ENCODE measurements around the gene PRKCE. TPM values are rescaled to one million over a fixed set of nuclear protein-coding genes. Genes with fewer than 3 reads are reported as not detected.
"Not testable (repeated sequence)": the region's sequence is repeated elsewhere in the genome, so short reads cannot be mapped to it uniquely, and the experiment has no call there.

Gene PRKCE
- total RNA-seq, 4 donors from 2014 or later, result 20.0 to 29.7 (median 25.2) TPM

GRCh38 chr2:45889620-45890370 lies 238.3 kb downstream of the PRKCE start:
- Histone ChIP-seq H3K27ac (peak overlapping the region in 2 of 4 donors; percentile 17 to 53), H3K4me1 (peaks cover 0 to 42% (median 5%) of the 10 kb centered on the region in 4 donors), H3K9me3 (no peaks in the 10 kb centered on the region), H3K36me3 (no peaks in the 10 kb centered on the region), H3K27me3 (no peaks in the 10 kb centered on the region), H3K4me3 (no peak overlapping the region)
- TF ChIP-seq, protein P1, sequence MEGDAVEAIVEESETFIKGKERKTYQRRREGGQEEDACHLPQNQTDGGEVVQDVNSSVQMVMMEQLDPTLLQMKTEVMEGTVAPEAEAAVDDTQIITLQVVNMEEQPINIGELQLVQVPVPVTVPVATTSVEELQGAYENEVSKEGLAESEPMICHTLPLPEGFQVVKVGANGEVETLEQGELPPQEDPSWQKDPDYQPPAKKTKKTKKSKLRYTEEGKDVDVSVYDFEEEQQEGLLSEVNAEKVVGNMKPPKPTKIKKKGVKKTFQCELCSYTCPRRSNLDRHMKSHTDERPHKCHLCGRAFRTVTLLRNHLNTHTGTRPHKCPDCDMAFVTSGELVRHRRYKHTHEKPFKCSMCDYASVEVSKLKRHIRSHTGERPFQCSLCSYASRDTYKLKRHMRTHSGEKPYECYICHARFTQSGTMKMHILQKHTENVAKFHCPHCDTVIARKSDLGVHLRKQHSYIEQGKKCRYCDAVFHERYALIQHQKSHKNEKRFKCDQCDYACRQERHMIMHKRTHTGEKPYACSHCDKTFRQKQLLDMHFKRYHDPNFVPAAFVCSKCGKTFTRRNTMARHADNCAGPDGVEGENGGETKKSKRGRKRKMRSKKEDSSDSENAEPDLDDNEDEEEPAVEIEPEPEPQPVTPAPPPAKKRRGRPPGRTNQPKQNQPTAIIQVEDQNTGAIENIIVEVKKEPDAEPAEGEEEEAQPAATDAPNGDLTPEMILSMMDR (IDR thresholded peaks at IDR 0.05), result no peak
- no peak for TF ChIP-seq POLR2A (IDR thresholded peaks at IDR 0.05)
- no peak for DNase-seq

DNA sequence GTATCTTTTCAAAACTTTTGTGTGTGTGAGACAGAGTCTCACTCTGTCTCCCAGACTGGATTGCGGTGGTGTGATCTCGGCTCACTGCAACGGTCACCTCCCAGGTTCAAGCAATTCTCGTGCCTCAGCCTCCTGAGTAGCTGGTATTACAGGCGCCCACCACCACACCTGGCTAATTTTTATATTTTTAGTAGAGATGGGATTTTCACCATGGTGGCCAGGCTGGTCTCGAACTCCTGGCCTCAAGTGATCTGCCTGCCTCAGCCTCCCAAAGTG lies 238.8 kb downstream of the PRKCE start:
- H3K4me3 ChIP-seq, H3K36me3 ChIP-seq, DNase-seq, H3K9me3 ChIP-seq, H3K27me3 ChIP-seq: not testable (repeated sequence)
- peaks cover 0 to 42% (median 5%) of the 10 kb centered on the region in 4 donors for H3K4me1 ChIP-seq
- peak overlapping the region; percentile 12 to 36 (median 17) for H3K27ac ChIP-seq

DNA sequence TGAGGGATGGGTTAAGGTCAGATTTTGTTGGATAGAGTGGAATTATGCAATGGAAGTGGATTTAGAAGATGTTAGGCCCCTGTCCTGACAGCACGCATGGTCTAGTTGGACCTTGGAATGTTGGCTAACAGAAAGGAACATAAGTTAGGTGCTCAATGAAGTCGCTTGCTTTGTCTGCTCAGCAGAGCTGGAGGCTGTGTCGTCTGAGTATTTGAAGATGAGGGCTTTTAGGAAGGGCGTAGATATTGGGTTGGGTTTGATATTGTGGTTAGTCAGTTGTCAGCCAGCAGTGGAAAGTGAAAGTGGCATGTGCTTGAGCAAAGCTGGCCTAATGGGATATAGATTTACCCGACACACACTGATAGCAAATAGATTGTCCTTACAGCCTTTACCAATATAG lies 239.3 kb downstream of the PRKCE start:
- H3K27ac ChIP-seq, result peak overlapping the region in 3 of 4 donors; percentile 12 to 36 (median 17)
- H3K9me3 ChIP-seq, result no peaks in the 10 kb centered on the region
- no peak overlapping the region for H3K4me3 ChIP-seq
- TF ChIP-seq, protein P1 (IDR thresholded peaks at IDR 0.05), result no peak
- no peak for TF ChIP-seq POLR2A (IDR thresholded peaks at IDR 0.05)
- DNase-seq, result peak in 1 of 3 donors; percentile 39
- peaks cover 0 to 39% (median 5%) of the 10 kb centered on the region in 4 donors for H3K4me1 ChIP-seq
- no peaks in the 10 kb centered on the region for H3K27me3 ChIP-seq
- no peaks in the 10 kb centered on the region for H3K36me3 ChIP-seq

- no peak for DNase-seq
- H3K27me3 ChIP-seq, result no peaks in the 10 kb centered on the region
- TF ChIP-seq, protein P1 (IDR thresholded peaks at IDR 0.05), result no peak
- TF ChIP-seq POLR2A (IDR thresholded peaks at IDR 0.05), result no peak
- no peak overlapping the region for H3K27ac ChIP-seq
- H3K4me3 ChIP-seq, result no peak overlapping the region
- no peaks in the 10 kb centered on the region for H3K36me3 ChIP-seq
- H3K4me1 ChIP-seq, result peaks cover 0 to 34% (median 5%) of the 10 kb centered on the region in 4 donors
- no peaks in the 10 kb centered on the region for H3K9me3 ChIP-seq
Observed at GRCh38 chr2:45891719-45892424, 240.4 kb downstream of the PRKCE start.

DNA sequence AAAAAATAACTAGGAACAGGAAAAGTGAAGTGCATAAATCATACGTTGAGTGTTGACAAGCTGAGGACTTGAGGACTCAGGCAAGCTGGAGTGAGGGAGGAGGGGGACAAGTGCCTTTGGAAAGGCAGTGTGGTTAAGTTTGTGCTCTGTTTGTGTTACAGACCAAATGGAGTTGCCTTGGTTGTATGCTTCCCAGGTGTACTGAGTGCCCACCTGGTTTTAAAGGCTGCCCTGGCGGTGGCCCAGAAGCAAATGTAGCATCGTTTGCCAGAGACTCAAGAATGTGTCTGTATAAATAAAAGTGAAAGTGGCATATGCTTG lies 240.9 kb downstream of the PRKCE start:
- H3K27me3 ChIP-seq, result no peaks in the 10 kb centered on the region
- H3K36me3 ChIP-seq, result no peaks in the 10 kb centered on the region
- H3K4me1 ChIP-seq, result peaks cover 0 to 34% (median 5%) of the 10 kb centered on the region in 4 donors
- TF ChIP-seq, protein P1 (IDR thresholded peaks at IDR 0.05), result no peak
- no peak for TF ChIP-seq POLR2A (IDR thresholded peaks at IDR 0.05)
- no peaks in the 10 kb centered on the region for H3K9me3 ChIP-seq
- H3K27ac ChIP-seq, result peak overlapping the region in 1 of 4 donors; percentile 38
- no peak for DNase-seq
- no peak overlapping the region for H3K4me3 ChIP-seq

GRCh38 chr2:45892757-45893156 lies 241.3 kb downstream of the PRKCE start:
- Histone ChIP-seq H3K36me3 (no peaks in the 10 kb centered on the region), H3K27ac (peak overlapping the region in 1 of 4 donors; percentile 38), H3K4me1 (peaks cover 0 to 34% (median 5%) of the 10 kb centered on the region in 4 donors), H3K4me3 (no peak overlapping the region), H3K27me3 (no peaks in the 10 kb centered on the region), H3K9me3 (no peaks in the 10 kb centered on the region)
- TF ChIP-seq, protein P1 (IDR thresholded peaks at IDR 0.05), result no peak
- TF ChIP-seq POLR2A (IDR thresholded peaks at IDR 0.05), result no peak
- DNase-seq, result no peak
